Right kidney (tissue), 1 donor: Measurements from ENCODE around the gene CEMIP.

Experiments used
- DNase-seq: peaks from one replicate; pipeline ENCODE4 v3.0.0-alpha.2; 2016

The CEMIP gene

GRCh38 chr15:80979538-80980200, 200.5 kb downstream of the CEMIP start:
- no peak for DNase-seq

GRCh38 chr15:80982205-80982604, 203.0 kb downstream of the CEMIP start:
- DNase-seq: no peak

GRCh38 chr15:80982839-80983238, 203.7 kb downstream of the CEMIP start:
- DNase-seq: no peak

GRCh38 chr15:80984856-80985255, 205.7 kb downstream of the CEMIP start:
- no peak for DNase-seq

GRCh38 chr15:80985981-80986380, 206.8 kb downstream of the CEMIP start:
- DNase-seq: no peak

- no peak for DNase-seq
These were observed 207.3 kb downstream of the CEMIP start for GRCh38 chr15:80986487-80986886.

- DNase-seq: no peak
These were observed 209.1 kb downstream of the CEMIP start for GRCh38 chr15:80988148-80988796.

GRCh38 chr15:80989081-80989517, 209.9 kb downstream of the CEMIP start:
- DNase-seq: peak; percentile 25

- peak; percentile 94 for DNase-seq
These were observed 210.6 kb downstream of the CEMIP start, which contains the start of gene MESD for GRCh38 chr15:80989518-80990478. TSS of gene MESD (minus strand) at chr15:80989819. CDS start at chr15:80989791, 28 bp downstream.

- no peak for DNase-seq
These were observed 211.8 kb downstream of the CEMIP start for GRCh38 chr15:80990955-80991354.

- no peak for DNase-seq
These were observed 212.3 kb downstream of the CEMIP start for GRCh38 chr15:80991421-80991820.

- DNase-seq: no peak
These were observed 212.8 kb downstream of the CEMIP start for GRCh38 chr15:80992006-80992405.

- DNase-seq: no peak
These were observed 213.3 kb downstream of the CEMIP start for GRCh38 chr15:80992441-80992840.

GRCh38 chr15:80996247-80996646, 217.1 kb downstream of the CEMIP start:
- no peak for DNase-seq

- DNase-seq: no peak
These were observed 218.5 kb downstream of the CEMIP start for GRCh38 chr15:80997692-80998091.

GRCh38 chr15:80998251-80998650, 219.1 kb downstream of the CEMIP start:
- DNase-seq: no peak

- DNase-seq: no peak
These were observed 220.5 kb downstream of the CEMIP start for GRCh38 chr15:80999623-81000036.

- peak; percentile 91 for DNase-seq
These were observed 221.0 kb downstream of the CEMIP start for GRCh38 chr15:81000144-81000623.

- peak; percentile 97 for DNase-seq
These were observed 221.5 kb downstream of the CEMIP start, which contains the start of gene TLNRD1 for GRCh38 chr15:81000624-81001151. TSS of gene TLNRD1 (plus strand) at chr15:81000923. CDS start at chr15:81002272, 1,349 bp downstream.
